ENCODE measurements around the gene IGSF23. TPM values are rescaled to one million over a fixed set of nuclear protein-coding genes. Genes with fewer than 3 reads are reported as not detected.
"Not testable (repeated sequence)": the region's sequence is repeated elsewhere in the genome, so short reads cannot be mapped to it uniquely, and the experiment has no call there.

Gene IGSF23
- total RNA-seq, 4 donors from 2014 or later = not detected

- 71 to 82% methylated on average over 7 of the region's 7 CpGs for WGBS, 2 donors
Observed at GRCh38 chr19:44666852-44667556, 53.6 kb downstream of the IGSF23 start.

GRCh38 chr19:44668985-44669764 is 55.8 kb downstream of the IGSF23 start:
- no peaks in the 10 kb centered on the region for H3K27me3 ChIP-seq
- no peaks in the 10 kb centered on the region for H3K4me1 ChIP-seq
- 59 to 88% methylated on average over 2 of the region's 2 CpGs for WGBS, 2 donors
- H3K36me3 ChIP-seq = peaks cover 0 to 23% (median 0%) of the 10 kb centered on the region in 3 donors
- no peak for DNase-seq (ENCODE audit: low spot score in 2 of 2)
- no peak for TF ChIP-seq EP300 (IDR thresholded peaks at IDR 0.05)
- no peak for TF ChIP-seq POLR2A (IDR thresholded peaks at IDR 0.05)
- no peak for TF ChIP-seq CTCF (IDR thresholded peaks at IDR 0.05)
- no peak overlapping the region for H3K4me3 ChIP-seq
- H3K9me3 ChIP-seq = no peaks in the 10 kb centered on the region
- no peak overlapping the region for H3K27ac ChIP-seq

More at GRCh38 chr19:44666852-44667556, 53.6 kb downstream of the IGSF23 start:
- Histone ChIP-seq H3K27me3 (no peaks in the 10 kb centered on the region), H3K36me3 (peaks cover 0 to 24% (median 0%) of the 10 kb centered on the region in 3 donors), H3K9me3 (no peaks in the 10 kb centered on the region), H3K27ac (no peak overlapping the region), H3K4me1 (peaks cover 0 to 16% (median 0%) of the 10 kb centered on the region in 4 donors), H3K4me3 (no peak overlapping the region)
- no peak for TF ChIP-seq CTCF (IDR thresholded peaks at IDR 0.05)
- no peak for TF ChIP-seq POLR2A (IDR thresholded peaks at IDR 0.05)
- no peak for TF ChIP-seq EP300 (IDR thresholded peaks at IDR 0.05)
- DNase-seq (ENCODE audit: low spot score in 2 of 2) = no peak

DNA sequence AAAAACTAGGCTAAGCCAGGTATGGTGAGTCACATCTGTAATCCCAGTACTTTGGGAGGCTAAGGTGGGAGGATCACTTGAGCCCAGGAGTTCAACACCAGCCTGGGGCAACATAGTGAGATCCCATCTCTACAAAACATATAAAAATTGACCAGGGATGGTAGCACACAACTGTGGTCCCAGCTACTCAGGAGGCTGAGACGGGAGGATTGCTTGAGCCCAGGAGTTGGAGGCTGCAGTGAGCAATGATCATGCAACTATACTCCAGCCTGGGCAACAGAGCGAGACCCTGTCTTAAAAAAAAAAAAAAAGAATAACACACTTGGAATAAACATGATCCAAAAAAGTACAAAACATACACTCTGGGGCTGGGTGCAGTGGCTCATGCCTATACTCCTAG is 56.7 kb downstream of the IGSF23 start:
- WGBS, 2 donors = 93 to 100% methylated on average over 2 of the region's 2 CpGs
- H3K36me3 ChIP-seq = peaks cover 0 to 29% (median 0%) of the 10 kb centered on the region in 3 donors
- DNase-seq (ENCODE audit: low spot score in 2 of 2); H3K27ac ChIP-seq; H3K4me1 ChIP-seq; H3K9me3 ChIP-seq; H3K4me3 ChIP-seq; H3K27me3 ChIP-seq: not testable (repeated sequence)

DNA sequence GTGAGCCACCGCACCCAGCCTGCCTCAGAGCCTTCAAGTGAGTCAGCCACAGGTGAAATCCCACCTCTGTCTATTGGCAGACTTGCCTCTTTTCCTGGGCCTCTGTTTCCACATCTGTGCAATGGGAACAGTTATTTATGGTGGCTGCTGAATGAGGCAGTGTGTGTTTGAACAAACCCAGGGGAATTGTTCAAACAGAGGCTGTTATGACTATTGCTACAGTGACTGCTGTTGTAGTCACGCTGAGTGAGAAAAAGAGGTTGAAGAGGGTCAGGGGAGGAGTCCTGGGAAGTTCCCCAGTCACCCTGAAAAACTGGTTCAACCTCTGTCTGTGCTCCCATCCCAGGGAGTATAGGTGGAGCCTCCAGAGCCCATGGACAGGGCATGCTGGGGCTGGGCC is 58.0 kb downstream of the IGSF23 start, which contains the start of gene CEACAM19:
CEACAM19 (plus strand) TSS at position 83 of the 400 bp plus-strand sequence. CDS start 450 bp downstream, outside the sequence.
- Histone ChIP-seq H3K9me3 (no peaks in the 10 kb centered on the region), H3K36me3 (peaks cover 0 to 29% (median 0%) of the 10 kb centered on the region in 3 donors), H3K27me3 (no peaks in the 10 kb centered on the region), H3K27ac (no peak within 1 kb of the TSS), H3K4me3 (no peak within 1 kb of the TSS), H3K4me1 (no peaks in the 10 kb centered on the region)
- TF ChIP-seq CTCF (IDR thresholded peaks at IDR 0.05) (no peak), POLR2A (IDR thresholded peaks at IDR 0.05) (no peak), EP300 (IDR thresholded peaks at IDR 0.05) (no peak)
- 65 to 75% methylated on average over 2 of the region's 2 CpGs for WGBS, 2 donors
- no peak for DNase-seq (ENCODE audit: low spot score in 2 of 2)

- TF ChIP-seq CTCF (IDR thresholded peaks at IDR 0.05) (no peak), POLR2A (IDR thresholded peaks at IDR 0.05) (no peak), EP300 (IDR thresholded peaks at IDR 0.05) (no peak)
- Histone ChIP-seq H3K9me3 (no peaks in the 10 kb centered on the region), H3K27me3 (no peaks in the 10 kb centered on the region), H3K4me1 (no peaks in the 10 kb centered on the region), H3K27ac (no peak overlapping the region), H3K36me3 (peaks cover 0 to 36% (median 0%) of the 10 kb centered on the region in 3 donors), H3K4me3 (no peak overlapping the region)
- 71 to 100% methylated on average over 1 of the region's 1 CpG for WGBS, 2 donors
- no peak for DNase-seq (ENCODE audit: low spot score in 2 of 2)
Observed at GRCh38 chr19:44672226-44672625, 58.9 kb downstream of the IGSF23 start.

All from tibial nerve (tissue), 4 donors.